Psoas muscle (tissue), 8 donors: ENCODE measurements around the gene GLTPD2. TPM values are rescaled to one million over a fixed set of nuclear protein-coding genes. Genes with fewer than 3 reads are reported as not detected.
A peak's percentile ranks its signal among the peaks of the same experiment; 100 is the strongest.

Source experiments
- ATAC-seq, 4 donors: fragments of 200-7000 bp; cut with Tn5 transposase; one replicate each; pipeline ENCODE4 v1.9.1; 2020; ENCODE audit warnings: moderate library complexity in 3 of 4, mild to moderate bottlenecking in 2 of 4
- DNase-seq, 2 donors: peaks; one replicate each; pipeline ENCODE4 v3.0.0-alpha.2; 2020
- H3K27ac ChIP-seq: fragments of 200-600 bp; one replicate; pipeline ENCODE4 v1.8.0; 2022
- H3K27me3 ChIP-seq, 3 donors: fragments of 200-600 bp in 1 of 3; one replicate each; pipeline versions ENCODE4 v1.6.1 to v1.8.0; 2013 to 2022; ENCODE audit warnings: low read length in 2 of 3, mild to moderate bottlenecking in 2 of 3, moderate library complexity in 1 of 3; ENCODE audit not compliant: insufficient read depth in 3 of 3
- H3K36me3 ChIP-seq, 2 donors: fragments of 200-600 bp in 1 of 2; one replicate each; pipeline versions ENCODE4 v1.6.1 to v1.8.0; 2013 to 2022; ENCODE audit warnings: low read depth in 1 of 2, mild to moderate bottlenecking in 1 of 2, moderate library complexity in 1 of 2; ENCODE audit not compliant: insufficient read depth in 1 of 2
- H3K4me1 ChIP-seq: fragments of 200-600 bp; one replicate; pipeline ENCODE4 v1.8.0; 2022
- H3K4me3 ChIP-seq: fragments of 200-600 bp; one replicate; pipeline ENCODE4 v1.8.0; 2022; ENCODE audit warnings: mild to moderate bottlenecking
- H3K9me3 ChIP-seq: fragments of 200-600 bp; one replicate; pipeline ENCODE4 v1.8.0; 2022
- CTCF ChIP-seq: fragments of 200-600 bp; IDR thresholded peaks from one replicate; pipeline ENCODE4 v1.8.0; 2022; ENCODE audit warnings: antibody characterized with exemption
- WGBS, 3 donors: extraction: QIAGEN DNeasy Blood & Tissue Kit; methylation state at CpG; one replicate each; pipeline versions ENCODE4 v1.1.6 to v1.1.7; 2013; 5-methylcytosine and 5-hydroxymethylcytosine counted together
- intact Hi-C, 2 donors: fragments of 100-400 bp; cut with DNase I; formaldehyde crosslinking; loops; one replicate each; pipeline versions ENCODE4 v1.11.0 to v1.14.2; 2022
- polyA plus RNA-seq, 3 donors: library from polyadenylated mRNA; stranded (reverse); fragments of 200-250 nt; gene quantifications; one replicate each; pipeline ENCODE4 v1.2.3, GENCODE V29; 2013
- total RNA-seq, 4 donors: library from RNA; stranded (reverse); fragmentation: NEBNext Ultra II Directional in 2 of 4; extraction: Animal tissue kit (Norgen Biotek cat#: 25700) in 2 of 4; gene quantifications; one replicate each; pipeline versions ENCODE4 v1.2.1 to v1.2.4, GENCODE V29; 2021 to 2023
- donor health status: healthy with polysubstance abuse.
- donor health status: DM: no; HTN: no; CAD: no; lungs with moderate emphysema.
- donor health status: Bipolar disorder and iron deficiency.
- donor health status: healthy.
- donor health status: DM: yes; HTN: yes; CAD: no.
- donor health status: DM: no; HTN: no; CAD: no.
- donor health status: DM: no; HTN: no; CAD: no.
- donor health status: DM: yes; HTN: yes; CAD: no.

Gene GLTPD2
- total and polyA plus RNA-seq, 7 donors: not detected

GRCh38 chr17:4772235-4772613, 16.5 kb upstream of the GLTPD2 start:
- WGBS, 3 donors: 32 to 35% (median 34%) methylated on average over 10 of the region's 10 CpGs
- H3K27ac ChIP-seq: no peak overlapping the region

GRCh38 chr17:4777969-4778760, 10.6 kb upstream of the GLTPD2 start:
- intact Hi-C loops: no loop called here
- Histone ChIP-seq H3K4me3 (no peak overlapping the region), H3K4me1 (no peaks in the 10 kb centered on the region), H3K27me3 (peaks cover 0 to 57% (median 7%) of the 10 kb centered on the region in 3 donors), H3K36me3 (no peaks in the 10 kb centered on the region), H3K9me3 (no peaks in the 10 kb centered on the region), H3K27ac (no peak overlapping the region)
- no peak for TF ChIP-seq CTCF
- peak in 1 of 2 donors; percentile 11 for DNase-seq
- no peak for ATAC-seq
- WGBS, 3 donors: 68 to 72% (median 68%) methylated on average over 9 of the region's 9 CpGs

More at GRCh38 chr17:4772235-4772613, 16.5 kb upstream of the GLTPD2 start:
- Histone ChIP-seq H3K4me3 (no peak overlapping the region), H3K9me3 (no peaks in the 10 kb centered on the region), H3K4me1 (no peaks in the 10 kb centered on the region), H3K27me3 (peaks cover 0 to 25% (median 3%) of the 10 kb centered on the region in 3 donors), H3K36me3 (no peaks in the 10 kb centered on the region)
- ATAC-seq: no peak
- no peak for TF ChIP-seq CTCF
- intact Hi-C loops: no loop called here
- DNase-seq: no peak

- 77 to 88% (median 82%) methylated on average over 11 of the region's 11 CpGs for WGBS, 3 donors
- intact Hi-C loops: no loop called here
- ATAC-seq: no peak
These were observed 8.3 kb upstream of the GLTPD2 start for GRCh38 chr17:4780325-4780955.

GRCh38 chr17:4782652-4783051, 6.1 kb upstream of the GLTPD2 start:
- TF ChIP-seq CTCF: no peak
- WGBS, 3 donors: 26 to 30% (median 29%) methylated on average over 28 of the region's 28 CpGs
- DNase-seq: peak in 1 of 2 donors; percentile 52

More at GRCh38 chr17:4780325-4780955, 8.3 kb upstream of the GLTPD2 start:
- no peak overlapping the region for H3K27ac ChIP-seq
- TF ChIP-seq CTCF: no peak
- peaks cover 0 to 67% (median 12%) of the 10 kb centered on the region in 3 donors for H3K27me3 ChIP-seq
- H3K4me3 ChIP-seq: no peak overlapping the region
- no peak for DNase-seq
- H3K4me1 ChIP-seq: no peaks in the 10 kb centered on the region
- no peaks in the 10 kb centered on the region for H3K36me3 ChIP-seq
- no peaks in the 10 kb centered on the region for H3K9me3 ChIP-seq

More at GRCh38 chr17:4782652-4783051, 6.1 kb upstream of the GLTPD2 start:
- Histone ChIP-seq H3K36me3 (no peaks in the 10 kb centered on the region), H3K9me3 (no peaks in the 10 kb centered on the region), H3K4me1 (peaks cover 11% of the 10 kb centered on the region), H3K27me3 (peaks cover 0 to 77% (median 14%) of the 10 kb centered on the region in 3 donors), H3K4me3 (no peak overlapping the region), H3K27ac (no peak overlapping the region)
- intact Hi-C loops: no loop called here
- no peak for ATAC-seq
